Bronchial epithelial cell (primary cell): ENCODE measurements around the gene SYNCRIP. TPM values are rescaled to one million over a fixed set of nuclear protein-coding genes. Genes with fewer than 3 reads are reported as not detected.

Experiments used
- DNase-seq: peaks from one replicate; pipeline ENCODE4 v3.0.0-alpha.2; 2010; ENCODE audit warnings: low read depth
- FAIRE-seq: peaks from 2 replicates; lab custom pipeline; 2011; peaks lifted over from hg19 to GRCh38; lab: Jason Lieb, UNC
- H3K27me3 ChIP-seq: 2 replicates; pipeline ENCODE4 v1.5.1; 2011; ENCODE audit warnings: low read length; ENCODE audit not compliant: control insufficient read depth, insufficient read depth
- H3K36me3 ChIP-seq: 2 replicates; pipeline ENCODE4 v1.5.1; 2011; ENCODE audit warnings: low read length; ENCODE audit not compliant: control insufficient read depth, insufficient read depth
- H3K4me3 ChIP-seq: 2 replicates; pipeline ENCODE4 v1.5.1; 2011; ENCODE audit warnings: mild to moderate bottlenecking, low read depth, low read length, control low read depth
- CTCF ChIP-seq: IDR thresholded peaks from 2 replicates; pipeline ENCODE4 v1.5.1; 2011; ENCODE audit warnings: mild to moderate bottlenecking, moderate library complexity, low read length, control low read depth, inconsistent platforms; ENCODE audit not compliant: insufficient read depth, severe bottlenecking
- total RNA-seq: library from RNA; depleted of rRNA; stranded (reverse); fragments of >200 nt; gene quantifications from 2 replicates; pipeline ENCODE4 v1.2.1, GENCODE V29; 2014

Gene SYNCRIP
- total RNA-seq: 48.8 and 66.6 TPM in 2 replicates

- no peak for FAIRE-seq
Observed at GRCh38 chr6:85642774-85643536, at the start of gene SYNCRIP. SYNCRIP (minus strand) TSS chr6:85642886; CDS start chr6:85641439, 1,447 bp downstream.

GRCh38 chr6:85691478-85691877 lies 48.8 kb upstream of the SYNCRIP start:
- no peaks in the 10 kb centered on the region for H3K36me3 ChIP-seq
- DNase-seq (no peak), FAIRE-seq (no peak)
- no peak for TF ChIP-seq CTCF
- H3K27me3 ChIP-seq: no peaks in the 10 kb centered on the region
- no peak overlapping the region for H3K4me3 ChIP-seq

More at GRCh38 chr6:85642774-85643536, at the start of gene SYNCRIP:
- DNase-seq: peak; percentile 86
- peaks cover 3% of the 10 kb centered on the region for H3K36me3 ChIP-seq
- TF ChIP-seq CTCF: no peak
- H3K27me3 ChIP-seq: no peaks in the 10 kb centered on the region
- H3K4me3 ChIP-seq: peak within 1 kb of the TSS; percentile 84

DNA sequence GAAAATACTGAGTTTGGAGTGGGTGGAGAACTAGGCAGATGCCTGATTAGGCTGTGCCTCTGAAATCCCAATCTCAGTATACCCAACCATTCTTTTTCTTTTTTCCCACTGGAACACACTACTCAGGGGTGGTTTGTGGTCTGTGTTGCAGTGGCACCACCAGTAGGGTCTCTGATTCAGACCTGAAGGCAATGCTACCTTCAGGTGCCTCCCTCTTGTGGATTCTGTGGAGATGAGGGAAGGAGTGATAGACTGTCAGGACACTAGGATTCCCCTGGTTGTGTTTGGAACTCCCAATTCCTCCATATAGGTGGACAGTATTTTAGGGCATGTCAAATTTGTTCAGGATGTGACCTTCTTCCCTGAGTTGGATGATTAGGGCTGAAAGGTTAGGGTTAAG lies 47.4 kb upstream of the SYNCRIP start:
- no peaks in the 10 kb centered on the region for H3K36me3 ChIP-seq
- no peaks in the 10 kb centered on the region for H3K27me3 ChIP-seq
- no peak overlapping the region for H3K4me3 ChIP-seq
- no peak for TF ChIP-seq CTCF
- FAIRE-seq: no peak
- DNase-seq: no peak

DNA sequence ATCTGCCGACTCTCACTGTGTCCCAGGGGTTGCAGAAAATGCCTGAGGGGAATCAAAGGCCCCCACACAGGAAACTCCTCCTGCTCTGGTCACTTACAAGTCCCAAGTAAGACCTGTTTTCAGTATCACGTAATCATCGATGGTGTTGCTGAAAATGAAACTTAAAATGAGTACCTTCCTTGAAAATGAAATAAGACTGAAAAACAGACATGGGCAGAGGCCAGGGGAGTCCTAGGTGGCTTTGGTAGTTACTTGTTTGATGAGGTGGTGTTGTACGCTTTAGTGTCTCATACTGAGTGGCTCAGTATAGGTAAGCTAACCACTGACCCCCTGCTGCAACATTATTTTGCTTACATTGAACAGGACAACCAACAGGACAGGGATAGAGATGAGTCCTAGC lies 43.0 kb upstream of the SYNCRIP start:
- no peak overlapping the region for H3K4me3 ChIP-seq
- no peak for TF ChIP-seq CTCF
- DNase-seq (no peak), FAIRE-seq (no peak)
- H3K36me3 ChIP-seq: no peaks in the 10 kb centered on the region
- no peaks in the 10 kb centered on the region for H3K27me3 ChIP-seq

DNA sequence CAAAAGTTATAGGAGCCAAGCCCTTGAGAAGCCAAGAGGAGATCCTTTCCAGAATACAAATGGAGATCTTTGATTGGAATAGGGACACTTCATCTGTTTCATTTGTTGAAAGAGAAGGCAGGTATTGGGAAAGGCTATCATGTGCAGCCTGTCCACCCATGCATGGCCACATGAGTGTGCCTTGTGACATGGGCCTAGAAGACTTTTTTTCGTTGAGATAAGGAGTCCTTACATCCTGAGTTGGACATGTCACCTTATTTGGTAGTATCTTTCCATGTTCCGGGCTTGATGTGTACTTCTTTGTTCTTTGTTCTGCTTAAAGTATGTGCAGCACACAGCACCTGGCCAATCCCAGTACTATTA lies 42.1 kb upstream of the SYNCRIP start:
- DNase-seq (no peak), FAIRE-seq (no peak)
- no peak overlapping the region for H3K4me3 ChIP-seq
- no peak for TF ChIP-seq CTCF
- H3K27me3 ChIP-seq: no peaks in the 10 kb centered on the region
- no peaks in the 10 kb centered on the region for H3K36me3 ChIP-seq
